ENCODE data around the gene TRIO.

The TRIO gene

DNA sequence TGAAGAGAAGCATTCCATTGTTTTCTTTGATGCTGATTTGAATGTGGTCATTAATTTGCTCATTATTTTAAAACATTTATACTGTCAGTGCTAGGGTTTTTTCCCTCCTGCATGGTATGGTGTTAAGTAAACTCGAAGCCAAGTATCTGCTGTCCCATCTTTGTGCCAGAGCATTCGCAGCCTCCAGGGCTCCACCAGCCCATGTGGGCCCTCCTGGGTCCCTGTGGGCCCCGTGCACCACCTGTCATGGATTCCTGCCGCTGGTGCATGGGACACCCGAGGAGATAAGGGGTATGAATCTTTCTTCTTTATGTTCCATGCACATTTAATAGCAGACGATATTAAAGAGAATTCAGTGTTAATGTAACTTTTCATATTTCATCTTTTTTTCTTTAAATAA lies 95.1 kb downstream of the TRIO start:
- H3K4me3 ChIP-seq (ENCODE audit: low read length), result no peak overlapping the region
- TF ChIP-seq, protein P1, sequence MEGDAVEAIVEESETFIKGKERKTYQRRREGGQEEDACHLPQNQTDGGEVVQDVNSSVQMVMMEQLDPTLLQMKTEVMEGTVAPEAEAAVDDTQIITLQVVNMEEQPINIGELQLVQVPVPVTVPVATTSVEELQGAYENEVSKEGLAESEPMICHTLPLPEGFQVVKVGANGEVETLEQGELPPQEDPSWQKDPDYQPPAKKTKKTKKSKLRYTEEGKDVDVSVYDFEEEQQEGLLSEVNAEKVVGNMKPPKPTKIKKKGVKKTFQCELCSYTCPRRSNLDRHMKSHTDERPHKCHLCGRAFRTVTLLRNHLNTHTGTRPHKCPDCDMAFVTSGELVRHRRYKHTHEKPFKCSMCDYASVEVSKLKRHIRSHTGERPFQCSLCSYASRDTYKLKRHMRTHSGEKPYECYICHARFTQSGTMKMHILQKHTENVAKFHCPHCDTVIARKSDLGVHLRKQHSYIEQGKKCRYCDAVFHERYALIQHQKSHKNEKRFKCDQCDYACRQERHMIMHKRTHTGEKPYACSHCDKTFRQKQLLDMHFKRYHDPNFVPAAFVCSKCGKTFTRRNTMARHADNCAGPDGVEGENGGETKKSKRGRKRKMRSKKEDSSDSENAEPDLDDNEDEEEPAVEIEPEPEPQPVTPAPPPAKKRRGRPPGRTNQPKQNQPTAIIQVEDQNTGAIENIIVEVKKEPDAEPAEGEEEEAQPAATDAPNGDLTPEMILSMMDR (conservative IDR thresholded peaks at IDR 0.05; ENCODE audit: low read length), result no peak
- DNase-seq (ENCODE audit: low read depth), result no peak

DNA sequence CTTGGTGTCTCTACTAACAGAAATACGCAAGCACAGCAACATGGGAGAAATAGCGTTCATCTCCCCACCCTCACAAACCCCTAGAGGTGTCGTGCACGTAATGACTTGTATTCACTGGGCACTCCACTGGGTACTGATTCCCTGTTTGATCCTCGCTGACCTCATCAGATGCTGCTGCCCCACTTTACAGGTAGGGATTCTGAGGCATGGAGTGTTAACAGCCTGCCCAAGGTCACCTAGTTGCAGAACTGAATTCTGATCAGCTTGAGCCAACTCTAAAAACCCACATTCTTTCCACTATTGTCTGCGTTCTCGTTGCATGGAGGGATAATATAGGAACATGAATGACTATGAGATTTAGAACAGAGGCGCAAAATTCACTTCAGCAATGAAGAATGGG lies 96.3 kb downstream of the TRIO start:
- DNase-seq (ENCODE audit: low read depth), result no peak
- TF ChIP-seq, protein P1 (conservative IDR thresholded peaks at IDR 0.05; ENCODE audit: low read length), result no peak
- no peak overlapping the region for H3K4me3 ChIP-seq (ENCODE audit: low read length)

DNA sequence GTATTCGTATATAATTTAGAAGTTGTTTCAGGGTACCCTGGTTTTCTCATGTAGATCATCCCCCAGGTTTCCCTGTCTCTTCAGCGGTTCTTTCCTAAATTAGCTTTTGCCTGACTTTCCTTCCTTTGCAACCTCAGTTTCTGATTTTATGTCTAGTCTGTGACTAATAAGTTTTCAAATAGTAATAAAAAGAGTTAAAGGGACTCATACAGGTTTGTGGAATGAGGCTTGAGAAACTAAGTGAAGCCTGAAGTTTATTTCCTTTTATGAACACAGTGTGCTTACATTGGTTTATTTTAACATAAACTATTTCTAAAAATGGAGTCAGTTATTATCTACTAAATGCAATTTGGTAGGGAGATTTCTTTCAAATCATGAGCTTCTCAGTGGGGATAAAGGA lies 96.8 kb downstream of the TRIO start:
- TF ChIP-seq, protein P1 (conservative IDR thresholded peaks at IDR 0.05; ENCODE audit: low read length), result no peak
- DNase-seq (ENCODE audit: low read depth), result no peak
- H3K4me3 ChIP-seq (ENCODE audit: low read length), result no peak overlapping the region

DNA sequence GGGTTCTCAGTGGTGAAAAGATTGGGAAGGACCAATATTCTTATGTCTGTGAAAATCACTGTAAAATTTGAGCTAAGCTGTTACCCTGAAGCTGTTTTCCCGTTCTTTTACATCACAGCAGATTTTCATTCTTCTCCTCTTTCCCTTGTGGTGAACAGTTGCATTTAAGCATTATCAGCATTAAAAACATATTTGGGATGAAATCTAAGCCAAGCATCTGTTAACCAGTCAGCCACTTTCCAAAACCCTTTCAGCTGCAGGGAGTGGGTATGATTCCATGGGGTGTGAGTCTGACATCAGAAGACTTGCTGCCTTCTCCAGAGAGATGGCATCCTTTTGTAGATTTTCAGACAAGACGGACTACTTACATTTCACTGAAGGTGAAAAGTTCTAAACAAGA lies 97.2 kb downstream of the TRIO start:
- peak; percentile 81 for DNase-seq (ENCODE audit: low read depth)
- TF ChIP-seq, protein P1 (conservative IDR thresholded peaks at IDR 0.05; ENCODE audit: low read length), result peak; percentile 35
- no peak overlapping the region for H3K4me3 ChIP-seq (ENCODE audit: low read length)

DNA sequence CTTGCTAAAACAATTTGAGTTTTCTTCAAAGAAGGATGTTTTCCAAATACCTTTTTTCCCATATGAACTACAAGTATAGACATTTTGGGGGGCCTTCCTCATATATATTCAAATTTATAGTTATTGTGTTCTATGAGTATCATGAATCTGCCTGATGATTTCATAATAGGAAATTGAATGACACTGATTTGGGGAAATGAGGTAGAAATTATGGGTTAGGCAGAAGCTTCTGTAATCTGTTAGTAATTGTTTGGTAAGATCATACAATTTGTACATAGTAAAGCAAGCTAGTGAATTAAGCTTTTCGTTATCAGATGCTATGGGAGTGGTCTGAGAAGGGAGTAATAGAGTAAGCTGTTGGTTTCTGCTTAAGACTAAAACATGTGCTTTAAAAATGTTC lies 98.0 kb downstream of the TRIO start:
- DNase-seq (ENCODE audit: low read depth), result no peak
- TF ChIP-seq, protein P1 (conservative IDR thresholded peaks at IDR 0.05; ENCODE audit: low read length), result no peak
- no peak overlapping the region for H3K4me3 ChIP-seq (ENCODE audit: low read length)

DNA sequence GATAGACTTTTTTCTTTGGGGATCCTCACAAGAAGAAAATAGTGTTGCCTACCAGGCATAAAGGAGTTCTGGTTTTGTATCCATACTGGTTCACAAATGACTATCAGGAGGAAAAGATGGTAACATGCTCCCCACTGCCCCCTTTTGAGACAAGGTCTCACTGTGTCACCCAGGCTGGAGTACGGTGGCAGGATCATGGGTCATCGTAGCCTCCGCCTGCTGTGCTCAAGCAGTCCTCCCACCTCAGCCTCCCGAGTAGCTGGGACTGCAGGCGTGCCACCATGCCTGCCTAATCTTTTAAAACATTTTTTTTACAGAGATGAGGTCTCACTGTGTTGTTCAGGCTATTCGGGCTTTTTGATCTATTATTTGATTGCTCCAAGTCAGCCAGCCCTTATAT lies 99.3 kb downstream of the TRIO start:
- no peak for DNase-seq (ENCODE audit: low read depth)
- H3K4me3 ChIP-seq (ENCODE audit: low read length), result no peak overlapping the region
- TF ChIP-seq, protein P1 (conservative IDR thresholded peaks at IDR 0.05; ENCODE audit: low read length), result no peak

DNA sequence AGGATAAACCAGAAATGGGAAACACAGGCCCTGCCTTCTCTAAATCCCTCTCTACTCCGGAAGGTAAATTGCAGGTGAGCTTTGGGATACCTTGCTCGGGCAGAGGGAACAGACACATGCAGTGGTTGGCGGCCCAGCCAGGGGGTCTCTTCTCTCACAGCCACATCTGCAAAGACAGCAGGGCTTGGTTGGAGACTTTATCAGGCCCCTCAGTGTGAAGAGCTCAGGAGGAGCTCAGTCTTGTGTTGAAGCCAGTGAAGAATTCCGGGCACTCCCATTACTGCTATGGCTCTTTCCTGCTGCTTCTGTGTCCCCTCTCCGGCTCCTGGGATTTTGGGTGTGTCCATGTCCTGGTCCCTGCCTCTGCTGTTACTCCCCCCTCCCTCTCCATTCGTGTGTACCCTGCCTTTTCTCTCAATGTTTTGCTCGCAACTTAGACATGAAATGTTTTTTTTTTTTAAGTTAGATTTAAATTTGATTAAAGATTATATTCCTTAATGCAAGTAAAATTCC lies 99.8 kb downstream of the TRIO start:
- no peak for DNase-seq (ENCODE audit: low read depth)
- no peak overlapping the region for H3K4me3 ChIP-seq (ENCODE audit: low read length)
- TF ChIP-seq, protein P1 (conservative IDR thresholded peaks at IDR 0.05; ENCODE audit: low read length), result no peak
